Mucosa of stomach (tissue), 1 donor: ENCODE results near the gene GPBP1L1.
"Not testable (repeated sequence)": the region's sequence is repeated elsewhere in the genome, so short reads cannot be mapped to it uniquely, and the experiment has no call there.

ENCODE experiments used
- H3K27me3 ChIP-seq: one replicate; pipeline ENCODE4 v1.7.0; 2013; ENCODE audit warnings: mild to moderate bottlenecking, low read length; ENCODE audit not compliant: control insufficient read depth, insufficient read depth
- H3K36me3 ChIP-seq: one replicate; pipeline ENCODE4 v1.7.0; 2013; ENCODE audit warnings: low read length; ENCODE audit not compliant: control insufficient read depth, insufficient read depth
- H3K4me1 ChIP-seq: one replicate; pipeline ENCODE4 v1.7.0; 2013; ENCODE audit warnings: mild to moderate bottlenecking, low read length; ENCODE audit not compliant: control insufficient read depth, insufficient read depth
- H3K4me3 ChIP-seq: one replicate; pipeline ENCODE4 v1.7.0; 2013; ENCODE audit warnings: low read length
- H3K9ac ChIP-seq: one replicate; pipeline ENCODE4 v1.7.0; 2013; ENCODE audit warnings: mild to moderate bottlenecking, low read length, moderate library complexity
- H3K9me3 ChIP-seq: one replicate; pipeline ENCODE4 v1.7.0; 2013; ENCODE audit warnings: mild to moderate bottlenecking, low read length, moderate library complexity; ENCODE audit not compliant: control insufficient read depth
- donor health status: Pancreatic carcinoma.

Gene GPBP1L1

GRCh38 chr1:45604239-45604638 is 82.1 kb downstream of the GPBP1L1 start:
- Histone ChIP-seq H3K27me3 (no peaks in the 10 kb centered on the region), H3K4me3 (no peak overlapping the region), H3K36me3 (peaks cover 5% of the 10 kb centered on the region), H3K9ac (no peak overlapping the region), H3K4me1 (no peaks in the 10 kb centered on the region), H3K9me3 (no peaks in the 10 kb centered on the region)

DNA sequence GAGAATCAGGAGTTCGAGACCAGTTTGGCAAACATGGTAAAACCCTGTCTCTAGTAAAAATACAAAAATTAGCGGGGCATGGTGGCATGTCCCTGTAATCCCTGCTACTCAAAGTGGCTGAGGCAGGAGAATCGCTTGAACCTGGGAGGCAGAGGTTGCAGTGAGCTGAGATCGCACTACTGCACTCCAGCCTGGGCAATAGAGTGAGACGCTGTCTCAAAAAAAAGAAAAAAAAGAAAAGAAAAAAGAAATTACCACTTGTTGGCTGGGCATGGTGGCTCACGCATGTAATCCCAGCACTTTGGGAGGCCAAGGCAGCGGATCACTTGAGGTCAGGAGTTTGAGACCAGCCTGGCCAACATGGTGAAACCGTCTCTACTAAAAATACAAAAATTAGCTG is 89.6 kb downstream of the GPBP1L1 start:
- not testable (repeated sequence) for H3K36me3 ChIP-seq, H3K9me3 ChIP-seq

GRCh38 chr1:45594412-45594811 is 91.9 kb downstream of the GPBP1L1 start:
- no peaks in the 10 kb centered on the region for H3K27me3 ChIP-seq
- no peak overlapping the region for H3K4me3 ChIP-seq
- H3K36me3 ChIP-seq = no peaks in the 10 kb centered on the region
- H3K4me1 ChIP-seq = no peaks in the 10 kb centered on the region
- H3K9me3 ChIP-seq = no peaks in the 10 kb centered on the region
- H3K9ac ChIP-seq = no peak overlapping the region

More for the DNA sequence above, 89.6 kb downstream of the GPBP1L1 start:
- not testable (repeated sequence) for H3K9ac ChIP-seq, H3K27me3 ChIP-seq, H3K4me1 ChIP-seq, H3K4me3 ChIP-seq

DNA sequence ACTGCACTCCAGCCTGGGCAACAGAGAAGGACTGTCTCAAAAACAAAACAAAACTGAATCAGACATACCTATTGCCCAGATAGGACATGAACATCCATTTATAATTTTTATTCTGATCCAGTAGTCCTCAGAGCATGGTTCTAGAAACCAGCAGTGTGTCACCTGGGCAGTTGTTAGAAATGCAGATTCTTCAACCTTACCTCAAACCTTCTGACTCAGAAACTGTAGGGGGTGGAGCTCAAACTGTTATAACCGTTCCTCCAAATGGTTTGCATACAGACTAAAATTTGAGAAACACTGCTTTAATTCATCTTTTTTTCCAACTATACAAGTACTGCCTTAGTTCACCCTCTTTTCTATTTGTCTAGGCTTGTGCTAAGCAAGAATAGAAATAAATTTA is 96.5 kb downstream of the GPBP1L1 start:
- Histone ChIP-seq H3K9me3 (no peaks in the 10 kb centered on the region), H3K27me3 (no peaks in the 10 kb centered on the region), H3K4me1 (peaks cover 17% of the 10 kb centered on the region), H3K4me3 (peak overlapping the region; percentile 31), H3K9ac (no peak overlapping the region), H3K36me3 (no peaks in the 10 kb centered on the region)

DNA sequence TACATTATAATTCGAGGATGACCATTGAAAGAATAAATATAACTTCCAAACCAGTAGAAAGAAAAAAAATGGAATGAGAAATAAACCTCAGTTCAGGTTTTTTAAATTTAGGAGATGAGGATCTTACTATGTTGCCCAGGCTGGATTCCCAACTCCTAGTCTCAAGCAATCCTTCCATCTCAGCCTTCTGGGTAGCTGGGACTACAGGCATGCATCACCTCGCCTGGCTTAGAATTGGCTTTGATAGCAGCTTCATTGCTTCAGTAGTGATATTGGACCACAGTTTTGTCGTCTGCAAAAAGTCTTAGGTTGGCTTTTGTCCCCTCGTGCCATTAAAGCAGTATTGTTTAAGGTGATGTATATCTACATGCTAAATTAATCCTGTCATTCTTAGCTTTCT is 99.6 kb downstream of the GPBP1L1 start:
- Histone ChIP-seq H3K9ac (no peak overlapping the region), H3K9me3 (no peaks in the 10 kb centered on the region), H3K27me3 (no peaks in the 10 kb centered on the region), H3K4me3 (no peak overlapping the region), H3K36me3 (no peaks in the 10 kb centered on the region), H3K4me1 (peaks cover 21% of the 10 kb centered on the region)

- no peak overlapping the region for H3K9ac ChIP-seq
- H3K4me3 ChIP-seq = no peak overlapping the region
- H3K4me1 ChIP-seq = peaks cover 21% of the 10 kb centered on the region
- no peaks in the 10 kb centered on the region for H3K36me3 ChIP-seq
- H3K27me3 ChIP-seq = no peaks in the 10 kb centered on the region
- no peaks in the 10 kb centered on the region for H3K9me3 ChIP-seq
Measured at GRCh38 chr1:45585496-45586075, 100.7 kb downstream of the GPBP1L1 start.

- Histone ChIP-seq H3K36me3 (no peaks in the 10 kb centered on the region), H3K4me3 (peak overlapping the region; percentile 39), H3K4me1 (peaks cover 21% of the 10 kb centered on the region), H3K9me3 (no peaks in the 10 kb centered on the region), H3K9ac (no peak overlapping the region), H3K27me3 (no peaks in the 10 kb centered on the region)
Measured at GRCh38 chr1:45585110-45585426, 101.3 kb downstream of the GPBP1L1 start.

GRCh38 chr1:45584351-45585109 is 101.8 kb downstream of the GPBP1L1 start:
- Histone ChIP-seq H3K4me3 (peak overlapping the region; percentile 86), H3K9me3 (no peaks in the 10 kb centered on the region), H3K36me3 (no peaks in the 10 kb centered on the region)

DNA sequence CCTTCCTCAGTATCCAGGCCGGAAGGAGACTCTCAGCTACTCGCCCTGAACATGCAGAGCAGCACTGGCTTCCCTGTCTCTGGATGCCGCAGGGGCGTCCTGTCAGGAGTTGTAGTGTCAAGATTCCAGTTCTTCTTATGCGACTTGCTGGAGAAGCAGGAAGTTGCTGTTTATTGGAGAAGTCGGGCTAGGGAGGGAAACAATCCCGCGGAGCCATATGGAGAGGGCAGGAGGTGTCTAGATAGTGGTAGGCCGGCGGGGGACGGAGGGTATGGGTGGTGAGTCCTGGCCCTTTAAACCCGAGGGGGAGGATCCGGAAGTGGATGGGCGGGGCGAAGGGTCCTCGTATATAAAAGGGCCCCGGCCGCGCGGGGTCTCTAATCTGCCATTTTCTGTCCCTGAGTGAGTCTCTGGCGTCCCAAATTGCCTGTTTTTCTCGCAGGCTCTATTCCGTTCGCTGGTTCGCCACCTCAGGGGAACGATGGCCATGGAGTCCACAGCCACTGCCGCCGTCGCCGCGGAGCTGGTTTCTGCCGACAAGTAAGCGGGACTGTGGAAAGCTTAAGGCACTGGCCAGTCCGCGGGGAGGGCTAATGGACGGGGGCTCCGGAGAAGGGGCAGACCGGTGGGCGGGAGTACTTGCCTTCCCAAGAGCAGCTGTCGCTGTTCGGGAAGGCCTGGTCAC is 102.5 kb downstream of the GPBP1L1 start, which contains the start of gene NASP:
TSS of gene NASP (plus strand) at position 376 of the 685 bp plus-strand sequence. CDS start at position 482, 106 bp downstream.
- Histone ChIP-seq H3K4me1 (peaks cover 21% of the 10 kb centered on the region), H3K9ac (peak within 1 kb of the TSS; percentile 88), H3K4me3 (peak within 1 kb of the TSS; percentile 86), H3K36me3 (no peaks in the 10 kb centered on the region), H3K27me3 (no peaks in the 10 kb centered on the region), H3K9me3 (no peaks in the 10 kb centered on the region)

More at GRCh38 chr1:45584351-45585109, 101.8 kb downstream of the GPBP1L1 start:
- Histone ChIP-seq H3K4me1 (peaks cover 21% of the 10 kb centered on the region), H3K9ac (peak overlapping the region; percentile 88), H3K27me3 (no peaks in the 10 kb centered on the region)

- no peaks in the 10 kb centered on the region for H3K36me3 ChIP-seq
- H3K4me3 ChIP-seq = peak overlapping the region; percentile 86
- no peaks in the 10 kb centered on the region for H3K9me3 ChIP-seq
- H3K4me1 ChIP-seq = peaks cover 21% of the 10 kb centered on the region
- H3K9ac ChIP-seq = peak overlapping the region; percentile 88
- no peaks in the 10 kb centered on the region for H3K27me3 ChIP-seq
Measured at GRCh38 chr1:45583264-45583665, 103.1 kb downstream of the GPBP1L1 start.
